ENCODE data around the gene MSGN1. TPM values are rescaled to one million over a fixed set of nuclear protein-coding genes. Genes with fewer than 3 reads are reported as not detected.

Gene MSGN1
- total RNA-seq, 1 experiment from 2014 or later = not detected

DNA sequence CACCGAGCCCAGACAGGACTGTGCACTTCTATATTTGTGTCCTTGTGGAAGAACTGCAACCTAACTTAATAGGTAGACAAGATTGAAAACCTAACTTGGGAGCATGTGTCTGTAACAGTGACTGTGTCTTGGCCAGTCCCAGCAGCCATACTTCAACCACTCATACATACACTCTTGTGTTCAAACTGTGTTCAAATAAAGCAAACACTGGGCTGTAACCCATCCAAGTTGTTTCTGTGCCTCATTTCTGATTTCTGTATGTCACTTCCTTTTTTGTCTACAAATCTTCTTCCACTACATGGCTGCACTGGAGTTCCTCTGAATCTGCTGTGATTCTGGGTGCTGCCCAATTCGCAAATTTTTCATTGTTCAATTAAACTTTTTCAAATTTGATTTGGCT, 31.0 kb downstream of the MSGN1 start:
- POLR2A ChIA-PET = no interaction called here
- CTCF ChIA-PET = no interaction called here
- intact Hi-C loops (cut with micrococcal nuclease) = no loop called here
- no peaks in the 10 kb centered on the region for H4K20me1 ChIP-seq (ENCODE audit: insufficient read depth)
- H3K27me3 ChIP-seq (ENCODE audit: insufficient read depth, low read length) = no peaks in the 10 kb centered on the region
- no peak overlapping the region for H3K9ac ChIP-seq (ENCODE audit: low read length)
- no peaks in the 10 kb centered on the region for H3K36me3 ChIP-seq (ENCODE audit: control insufficient read depth in 1 of 2, insufficient read depth in 2 of 2, low read length in 2 of 2)
- no peak overlapping the region for H3K4me2 ChIP-seq (ENCODE audit: low read length)
- H3K4me3 ChIP-seq (replicated peaks in 1 of 2; ENCODE audit: low read depth in 1 of 2, low read length in 2 of 2) = no peak overlapping the region
- H3K9me3 ChIP-seq (ENCODE audit: control insufficient read depth in 1 of 2, insufficient read depth in 1 of 2, low read depth in 1 of 2, low read length in 2 of 2) = no peaks in the 10 kb centered on the region
- H2AFZ ChIP-seq (ENCODE audit: low read depth, low read length, poor library complexity, severe bottlenecking) = no peak overlapping the region
- no peaks in the 10 kb centered on the region for H3K79me2 ChIP-seq (ENCODE audit: insufficient read depth, low read length)
- H3K27ac ChIP-seq (ENCODE audit: low read depth, low read length) = no peak overlapping the region
- DNase-seq (ENCODE audit: low read depth, low spot score) (no peak), ATAC-seq (no peak)
- no TSS peak for BruUV-seq (replicated peaks)
- TF ChIP-seq SIN3A (IDR thresholded peaks at IDR 0.05; ENCODE audit: low read depth) (no peak), SP1 (IDR thresholded peaks at IDR 0.05; ENCODE audit: low read depth) (no peak), FOSL1 (IDR thresholded peaks at IDR 0.05; ENCODE audit: low read depth) (no peak), REST (IDR thresholded peaks at IDR 0.05; ENCODE audit: low read depth) (no peak), ZNF274 (IDR thresholded peaks at IDR 0.05; ENCODE audit: low read depth, low read length) (no peak), POLR2AphosphoS5 (IDR thresholded peaks at IDR 0.05; ENCODE audit: low read depth, low read length) (no peak), TCF7L2 (IDR thresholded peaks at IDR 0.05; ENCODE audit: borderline replicate concordance, extremely low read depth, insufficient read depth, insufficient read length) (no peak), CBX3 (IDR thresholded peaks at IDR 0.05; ENCODE audit: low read depth) (no peak), EZH2 (IDR thresholded peaks at IDR 0.05) (no peak), SRF (IDR thresholded peaks at IDR 0.05; ENCODE audit: low read depth) (no peak), EZH2phosphoT487 (IDR thresholded peaks at IDR 0.05; ENCODE audit: borderline replicate concordance) (no peak), YY1 (IDR thresholded peaks at IDR 0.05; ENCODE audit: extremely low read depth, insufficient replicate concordance, low read depth, low read length) (no peak), CTCF (IDR thresholded peaks at IDR 0.05 in 2 of 3, conservative IDR thresholded peaks at IDR 0.05 in 1 of 3; ENCODE audit: borderline replicate concordance in 1 of 3, insufficient read depth in 1 of 3, low read depth in 2 of 3, low read length in 2 of 3) (no peak), ELF1 (IDR thresholded peaks at IDR 0.05; ENCODE audit: borderline replicate concordance, low read depth) (no peak), ZFX (IDR thresholded peaks at IDR 0.05) (no peak), CEBPB (IDR thresholded peaks at IDR 0.05; ENCODE audit: low read depth) (no peak)
- TF ChIP-seq, protein P1, sequence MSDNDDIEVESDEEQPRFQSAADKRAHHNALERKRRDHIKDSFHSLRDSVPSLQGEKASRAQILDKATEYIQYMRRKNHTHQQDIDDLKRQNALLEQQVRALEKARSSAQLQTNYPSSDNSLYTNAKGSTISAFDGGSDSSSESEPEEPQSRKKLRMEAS (IDR thresholded peaks at IDR 0.05) = no peak
- TF ChIP-seq, protein P2, sequence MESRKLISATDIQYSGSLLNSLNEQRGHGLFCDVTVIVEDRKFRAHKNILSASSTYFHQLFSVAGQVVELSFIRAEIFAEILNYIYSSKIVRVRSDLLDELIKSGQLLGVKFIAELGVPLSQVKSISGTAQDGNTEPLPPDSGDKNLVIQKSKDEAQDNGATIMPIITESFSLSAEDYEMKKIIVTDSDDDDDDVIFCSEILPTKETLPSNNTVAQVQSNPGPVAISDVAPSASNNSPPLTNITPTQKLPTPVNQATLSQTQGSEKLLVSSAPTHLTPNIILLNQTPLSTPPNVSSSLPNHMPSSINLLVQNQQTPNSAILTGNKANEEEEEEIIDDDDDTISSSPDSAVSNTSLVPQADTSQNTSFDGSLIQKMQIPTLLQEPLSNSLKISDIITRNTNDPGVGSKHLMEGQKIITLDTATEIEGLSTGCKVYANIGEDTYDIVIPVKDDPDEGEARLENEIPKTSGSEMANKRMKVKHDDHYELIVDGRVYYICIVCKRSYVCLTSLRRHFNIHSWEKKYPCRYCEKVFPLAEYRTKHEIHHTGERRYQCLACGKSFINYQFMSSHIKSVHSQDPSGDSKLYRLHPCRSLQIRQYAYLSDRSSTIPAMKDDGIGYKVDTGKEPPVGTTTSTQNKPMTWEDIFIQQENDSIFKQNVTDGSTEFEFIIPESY (IDR thresholded peaks at IDR 0.05; ENCODE audit: extremely low read depth, insufficient replicate concordance, low read length) = no peak
- no peaks in the 10 kb centered on the region for H3K9me2 ChIP-seq (ENCODE audit: insufficient read depth)
- RAD21 ChIA-PET (ENCODE audit: low non-redundant PET in 1 of 2, low total read pairs in 2 of 2, uncharacterized antibody in 2 of 2, unreplicated experiment in 2 of 2) = no interaction called here
- H3K4me1 ChIP-seq (ENCODE audit: control insufficient read depth in 1 of 2, insufficient read depth in 2 of 2, low read length in 2 of 2) = no peaks in the 10 kb centered on the region

All from HCT116 (cell line).